ENCODE results near the gene TOX3. TPM values are rescaled to one million over a fixed set of nuclear protein-coding genes. Genes with fewer than 3 reads are reported as not detected.

Gene TOX3
- total RNA-seq, 1 experiment from 2014 or later: 20.2 TPM

DNA sequence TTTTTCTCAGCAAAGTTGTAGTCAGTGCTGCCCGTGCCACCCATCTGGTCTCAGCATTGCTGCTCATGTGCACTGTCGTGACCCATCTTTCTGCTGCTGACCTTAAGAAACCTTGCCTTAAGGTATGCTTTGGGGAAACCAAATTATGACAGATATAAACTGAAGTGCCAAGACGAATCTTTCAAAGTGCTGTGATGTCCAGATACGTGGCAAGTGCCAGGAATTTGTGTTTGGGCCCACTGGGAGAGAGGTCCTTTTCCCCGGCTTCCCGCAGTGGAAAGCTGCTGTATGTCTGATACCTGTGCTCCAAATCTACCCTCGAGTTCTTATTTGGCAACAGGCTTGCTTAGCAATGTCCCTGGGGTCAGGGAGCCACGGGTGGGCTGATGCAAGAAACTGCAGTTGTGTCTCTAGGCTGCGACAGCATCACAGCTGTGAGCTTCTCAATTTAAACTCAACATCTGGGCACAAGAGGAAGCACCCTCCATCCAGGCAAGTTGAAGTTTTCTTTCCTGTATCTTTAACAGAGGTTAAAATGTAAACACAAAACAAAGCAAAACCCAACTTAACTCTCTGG is 30.3 kb upstream of the TOX3 start:
- ChIA-PET CTCF (no interaction called here), POLR2A (no interaction called here)
- Mint-ChIP-seq H3K27ac (no peak overlapping the region), H3K9me3 (peaks cover 14% of the 10 kb centered on the region), H3K4me1 (peaks cover 22% of the 10 kb centered on the region), H3K27me3 (ENCODE audit: low read depth) (no peaks in the 10 kb centered on the region), H3K36me3 (no peaks in the 10 kb centered on the region; the same call in 1 of the 2 replicates), H3K4me3 (no peak overlapping the region)
- no peak for DNase-seq (ENCODE audit: low spot score)
- no peak for TF ChIP-seq NR2C2 (CRISPR knock-in tag; IDR thresholded peaks at IDR 0.05)
- no peak for TF ChIP-seq NFYB (CRISPR knock-in tag; conservative IDR thresholded peaks at IDR 0.05; ENCODE audit: low read depth)
- peak; percentile 99 for TF ChIP-seq GABPB1 (CRISPR knock-in tag; IDR thresholded peaks at IDR 0.05)
- ATAC-seq: no peak

DNA sequence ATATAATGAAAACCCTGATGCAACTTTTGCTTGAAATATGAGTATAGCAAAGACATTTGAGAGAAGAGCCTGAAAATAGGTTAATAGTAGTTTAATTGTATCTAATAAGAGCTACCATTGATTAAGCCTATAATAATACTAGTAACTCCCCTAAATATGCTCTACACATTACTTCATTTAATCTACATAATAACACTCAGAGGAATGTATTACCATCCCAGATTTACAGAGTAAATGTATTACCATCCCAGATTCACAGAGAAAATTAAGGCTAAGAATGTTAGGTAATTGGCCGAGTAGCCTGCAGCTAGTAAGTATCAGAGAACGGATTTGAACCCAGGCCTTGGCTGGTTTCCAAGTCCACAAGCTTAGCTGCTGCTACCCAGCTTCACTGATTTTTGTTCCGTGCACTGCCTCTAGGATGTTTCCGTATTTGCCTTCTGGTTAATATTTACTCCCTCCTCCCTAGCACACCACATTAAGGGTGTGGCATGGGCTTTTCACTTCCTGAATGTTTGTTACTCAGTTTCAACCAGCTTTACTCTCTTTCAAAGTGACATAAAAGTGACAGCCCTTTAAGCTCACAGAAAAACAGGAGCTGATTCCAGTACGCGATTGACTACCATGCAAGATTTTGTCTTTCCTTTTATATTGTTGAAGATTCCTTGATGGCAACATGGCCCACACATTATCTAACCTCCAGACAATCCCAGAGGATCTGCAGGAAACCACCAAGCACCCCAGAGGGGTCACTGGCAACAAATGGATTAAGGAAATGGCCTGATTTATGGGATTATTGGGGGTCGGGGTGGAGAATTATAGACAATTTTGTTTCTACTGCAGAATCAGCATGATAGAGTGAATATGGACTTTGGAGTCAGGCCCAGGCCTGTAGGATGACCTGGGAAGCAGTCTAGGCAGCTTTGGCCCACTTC is 26.7 kb upstream of the TOX3 start:
- Mint-ChIP-seq H3K4me3 (no peak overlapping the region), H3K4me1 (peaks cover 14% of the 10 kb centered on the region), H3K36me3 (peaks cover 5% of the 10 kb centered on the region; the same call in 1 of the 2 replicates), H3K27ac (no peak overlapping the region), H3K27me3 (ENCODE audit: low read depth) (no peaks in the 10 kb centered on the region), H3K9me3 (peaks cover 12% of the 10 kb centered on the region)
- ATAC-seq (no peak), DNase-seq (ENCODE audit: low spot score) (no peak)
- ChIA-PET POLR2A (interaction anchor here (0.5 kb wide), 1 partner anchor 62 kb away, joined by 3 read pairs; no protein-coding TSS in a partner anchor), CTCF (no interaction called here)
- TF ChIP-seq, protein P1, sequence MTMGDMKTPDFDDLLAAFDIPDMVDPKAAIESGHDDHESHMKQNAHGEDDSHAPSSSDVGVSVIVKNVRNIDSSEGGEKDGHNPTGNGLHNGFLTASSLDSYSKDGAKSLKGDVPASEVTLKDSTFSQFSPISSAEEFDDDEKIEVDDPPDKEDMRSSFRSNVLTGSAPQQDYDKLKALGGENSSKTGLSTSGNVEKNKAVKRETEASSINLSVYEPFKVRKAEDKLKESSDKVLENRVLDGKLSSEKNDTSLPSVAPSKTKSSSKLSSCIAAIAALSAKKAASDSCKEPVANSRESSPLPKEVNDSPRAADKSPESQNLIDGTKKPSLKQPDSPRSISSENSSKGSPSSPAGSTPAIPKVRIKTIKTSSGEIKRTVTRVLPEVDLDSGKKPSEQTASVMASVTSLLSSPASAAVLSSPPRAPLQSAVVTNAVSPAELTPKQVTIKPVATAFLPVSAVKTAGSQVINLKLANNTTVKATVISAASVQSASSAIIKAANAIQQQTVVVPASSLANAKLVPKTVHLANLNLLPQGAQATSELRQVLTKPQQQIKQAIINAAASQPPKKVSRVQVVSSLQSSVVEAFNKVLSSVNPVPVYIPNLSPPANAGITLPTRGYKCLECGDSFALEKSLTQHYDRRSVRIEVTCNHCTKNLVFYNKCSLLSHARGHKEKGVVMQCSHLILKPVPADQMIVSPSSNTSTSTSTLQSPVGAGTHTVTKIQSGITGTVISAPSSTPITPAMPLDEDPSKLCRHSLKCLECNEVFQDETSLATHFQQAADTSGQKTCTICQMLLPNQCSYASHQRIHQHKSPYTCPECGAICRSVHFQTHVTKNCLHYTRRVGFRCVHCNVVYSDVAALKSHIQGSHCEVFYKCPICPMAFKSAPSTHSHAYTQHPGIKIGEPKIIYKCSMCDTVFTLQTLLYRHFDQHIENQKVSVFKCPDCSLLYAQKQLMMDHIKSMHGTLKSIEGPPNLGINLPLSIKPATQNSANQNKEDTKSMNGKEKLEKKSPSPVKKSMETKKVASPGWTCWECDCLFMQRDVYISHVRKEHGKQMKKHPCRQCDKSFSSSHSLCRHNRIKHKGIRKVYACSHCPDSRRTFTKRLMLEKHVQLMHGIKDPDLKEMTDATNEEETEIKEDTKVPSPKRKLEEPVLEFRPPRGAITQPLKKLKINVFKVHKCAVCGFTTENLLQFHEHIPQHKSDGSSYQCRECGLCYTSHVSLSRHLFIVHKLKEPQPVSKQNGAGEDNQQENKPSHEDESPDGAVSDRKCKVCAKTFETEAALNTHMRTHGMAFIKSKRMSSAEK (CRISPR knock-in tag; IDR thresholded peaks at IDR 0.05; ENCODE audit: borderline replicate concordance): no peak
- TF ChIP-seq GABPB1 (CRISPR knock-in tag; IDR thresholded peaks at IDR 0.05): peak; percentile 75

DNA sequence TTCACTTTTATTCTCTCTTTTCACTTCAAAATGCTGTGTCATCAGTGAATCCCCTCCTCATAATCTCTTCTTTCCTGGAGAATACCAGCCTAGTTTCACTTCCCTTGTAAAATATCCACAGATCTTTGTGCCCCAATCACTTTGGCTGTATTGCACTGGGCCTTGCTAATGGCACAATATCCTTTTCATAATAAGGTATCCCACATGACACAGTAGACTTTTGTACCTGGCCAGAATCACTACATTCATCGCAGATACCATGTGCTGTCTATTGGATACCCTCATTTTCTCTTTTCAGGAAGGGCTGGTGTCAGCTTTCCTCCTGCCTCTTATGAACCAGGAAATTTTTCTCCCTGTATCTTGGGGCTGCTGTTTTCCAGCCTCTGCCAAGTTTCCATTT is 25.7 kb upstream of the TOX3 start:
- no peak for DNase-seq (ENCODE audit: low spot score)
- ATAC-seq: no peak
- Mint-ChIP-seq H3K4me1 (peaks cover 4% of the 10 kb centered on the region), H3K27ac (no peak overlapping the region), H3K4me3 (no peak overlapping the region), H3K27me3 (ENCODE audit: low read depth) (no peaks in the 10 kb centered on the region), H3K36me3 (peaks cover 5% of the 10 kb centered on the region; the same call in 1 of the 2 replicates), H3K9me3 (peaks cover 12% of the 10 kb centered on the region)
- no peak for TF ChIP-seq ZNF121 (CRISPR knock-in tag; IDR thresholded peaks at IDR 0.05)
- no peak for TF ChIP-seq JAZF1 (CRISPR knock-in tag; IDR thresholded peaks at IDR 0.05)
- TF ChIP-seq HMGA2 (CRISPR knock-in tag; IDR thresholded peaks at IDR 0.05): no peak
- no peak for TF ChIP-seq EMX1 (CRISPR knock-in tag; IDR thresholded peaks at IDR 0.05)
- TF ChIP-seq ZNF416 (CRISPR knock-in tag; IDR thresholded peaks at IDR 0.05): no peak
- no peak for TF ChIP-seq NFATC4 (CRISPR knock-in tag; IDR thresholded peaks at IDR 0.05)
- TF ChIP-seq, protein P2, sequence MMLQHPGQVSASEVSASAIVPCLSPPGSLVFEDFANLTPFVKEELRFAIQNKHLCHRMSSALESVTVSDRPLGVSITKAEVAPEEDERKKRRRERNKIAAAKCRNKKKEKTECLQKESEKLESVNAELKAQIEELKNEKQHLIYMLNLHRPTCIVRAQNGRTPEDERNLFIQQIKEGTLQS (CRISPR knock-in tag; conservative IDR thresholded peaks at IDR 0.05): no peak
- no peak for TF ChIP-seq IRF2 (CRISPR knock-in tag; IDR thresholded peaks at IDR 0.05; ENCODE audit: borderline replicate concordance, low read depth)
- TF ChIP-seq, protein P3, sequence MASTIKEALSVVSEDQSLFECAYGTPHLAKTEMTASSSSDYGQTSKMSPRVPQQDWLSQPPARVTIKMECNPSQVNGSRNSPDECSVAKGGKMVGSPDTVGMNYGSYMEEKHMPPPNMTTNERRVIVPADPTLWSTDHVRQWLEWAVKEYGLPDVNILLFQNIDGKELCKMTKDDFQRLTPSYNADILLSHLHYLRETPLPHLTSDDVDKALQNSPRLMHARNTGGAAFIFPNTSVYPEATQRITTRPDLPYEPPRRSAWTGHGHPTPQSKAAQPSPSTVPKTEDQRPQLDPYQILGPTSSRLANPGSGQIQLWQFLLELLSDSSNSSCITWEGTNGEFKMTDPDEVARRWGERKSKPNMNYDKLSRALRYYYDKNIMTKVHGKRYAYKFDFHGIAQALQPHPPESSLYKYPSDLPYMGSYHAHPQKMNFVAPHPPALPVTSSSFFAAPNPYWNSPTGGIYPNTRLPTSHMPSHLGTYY (CRISPR knock-in tag; IDR thresholded peaks at IDR 0.05): no peak
- TF ChIP-seq NR3C1 (CRISPR knock-in tag; conservative IDR thresholded peaks at IDR 0.05; ENCODE audit: low read depth): no peak
- TF ChIP-seq FOXJ3 (CRISPR knock-in tag; IDR thresholded peaks at IDR 0.05; ENCODE audit: borderline replicate concordance): no peak
- no peak for TF ChIP-seq TCF7 (CRISPR knock-in tag; IDR thresholded peaks at IDR 0.05; ENCODE audit: low read depth)
- TF ChIP-seq ELF4 (CRISPR knock-in tag; IDR thresholded peaks at IDR 0.05; ENCODE audit: low read depth): no peak
- no peak for TF ChIP-seq FOXP1 (CRISPR knock-in tag; IDR thresholded peaks at IDR 0.05; ENCODE audit: borderline replicate concordance)
- TF ChIP-seq, protein P4, sequence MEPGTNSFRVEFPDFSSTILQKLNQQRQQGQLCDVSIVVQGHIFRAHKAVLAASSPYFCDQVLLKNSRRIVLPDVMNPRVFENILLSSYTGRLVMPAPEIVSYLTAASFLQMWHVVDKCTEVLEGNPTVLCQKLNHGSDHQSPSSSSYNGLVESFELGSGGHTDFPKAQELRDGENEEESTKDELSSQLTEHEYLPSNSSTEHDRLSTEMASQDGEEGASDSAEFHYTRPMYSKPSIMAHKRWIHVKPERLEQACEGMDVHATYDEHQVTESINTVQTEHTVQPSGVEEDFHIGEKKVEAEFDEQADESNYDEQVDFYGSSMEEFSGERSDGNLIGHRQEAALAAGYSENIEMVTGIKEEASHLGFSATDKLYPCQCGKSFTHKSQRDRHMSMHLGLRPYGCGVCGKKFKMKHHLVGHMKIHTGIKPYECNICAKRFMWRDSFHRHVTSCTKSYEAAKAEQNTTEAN (CRISPR knock-in tag; IDR thresholded peaks at IDR 0.05): no peak
- POLR2A ChIA-PET: no interaction called here
- CTCF ChIA-PET: no interaction called here

Data from WTC11 (cell line).